SJCRH30 (cell line): ENCODE measurements around the gene GCSAM. TPM values are rescaled to one million over a fixed set of nuclear protein-coding genes. Genes with fewer than 3 reads are reported as not detected.

Experiments used
- DNase-seq, 2 experiments: peaks; one replicate each; pipeline ENCODE4 v3.0.0-alpha.2; 2015 to 2020
- H3K27ac ChIP-seq: fragments of 250-450 bp; sonication (Bioruptor Pico); 2 replicates; pipeline ENCODE4 v1.5.1; 2020; ENCODE audit warnings: mild to moderate bottlenecking, moderate library complexity
- H3K27me3 ChIP-seq: fragments of 250-450 bp; sonication (Bioruptor Pico); 2 replicates; pipeline ENCODE4 v1.5.1; 2020; ENCODE audit warnings: mild to moderate bottlenecking, moderate library complexity
- H3K36me3 ChIP-seq: fragments of 250-450 bp; sonication (Bioruptor Pico); 2 replicates; pipeline ENCODE4 v1.5.1; 2020; ENCODE audit warnings: mild to moderate bottlenecking, moderate library complexity
- H3K4me1 ChIP-seq: fragments of 250-450 bp; sonication (Bioruptor Pico); 2 replicates; pipeline ENCODE4 v1.5.1; 2020; ENCODE audit warnings: mild to moderate bottlenecking, moderate library complexity
- H3K4me3 ChIP-seq: fragments of 250-450 bp; sonication (Bioruptor Pico); 2 replicates; pipeline ENCODE4 v1.5.1; 2020; ENCODE audit warnings: mild to moderate bottlenecking, moderate library complexity
- H3K9me3 ChIP-seq: fragments of 250-450 bp; sonication (Bioruptor Pico); replicated peaks from 2 replicates; pipeline ENCODE4 v1.5.1; 2020; ENCODE audit warnings: mild to moderate bottlenecking, moderate library complexity
- total RNA-seq: library from RNA; depleted of rRNA; stranded (reverse); fragments of >200 nt; shearing (Covaris generic); gene quantifications from 2 replicates; pipeline ENCODE4 v1.2.3, GENCODE V29; 2014

Gene GCSAM
- total RNA-seq, 1 experiment from 2014 or later, result not detected

- DNase-seq, result no peak
- Histone ChIP-seq H3K4me1 (peaks cover 21% of the 10 kb centered on the region), H3K27ac (no peak overlapping the region), H3K9me3 (no peaks in the 10 kb centered on the region), H3K36me3 (no peaks in the 10 kb centered on the region), H3K27me3 (no peaks in the 10 kb centered on the region), H3K4me3 (no peak overlapping the region)
These were observed 11.2 kb downstream of the GCSAM start for GRCh38 chr3:112121577-112122547.

DNA sequence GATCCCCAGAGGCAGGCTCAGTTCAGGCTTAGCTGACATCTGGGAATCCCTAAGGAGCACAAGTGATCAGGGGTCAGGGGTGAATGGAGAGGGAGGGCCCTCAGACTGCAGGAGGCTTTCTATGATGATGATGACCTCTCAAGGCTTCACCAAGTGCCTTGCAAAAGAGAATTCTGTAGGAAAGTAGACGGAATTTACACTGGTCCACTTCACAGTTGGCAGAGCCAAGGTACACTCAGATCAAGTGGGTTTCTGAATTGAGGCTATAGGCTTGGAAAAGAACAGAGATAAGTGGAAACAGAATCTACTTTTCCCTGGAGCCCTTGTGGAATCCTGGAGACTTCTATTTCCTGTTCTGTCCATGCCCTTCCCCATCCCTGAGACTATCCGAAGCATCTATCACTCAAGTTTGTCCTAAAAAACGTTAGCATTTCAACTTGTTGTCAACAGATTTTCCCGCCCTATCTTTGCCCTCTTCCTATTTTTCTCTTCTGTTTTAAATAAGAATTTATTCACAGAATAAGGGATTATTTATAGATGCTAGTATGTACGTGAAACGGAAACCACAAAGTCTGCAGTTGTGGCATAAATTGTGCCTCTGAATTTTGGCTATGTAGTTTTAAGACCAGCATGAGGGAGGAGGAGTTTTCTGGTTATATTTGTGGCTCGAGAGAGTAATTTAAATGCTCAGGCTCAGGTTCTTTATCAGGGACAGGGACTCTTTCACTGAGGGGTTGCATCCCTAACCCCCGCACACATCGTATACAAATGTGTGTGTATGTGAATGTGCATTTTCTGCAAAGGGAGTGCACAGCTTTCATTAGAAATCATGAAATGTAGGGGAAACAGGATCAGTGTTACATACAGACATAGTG, 12.8 kb downstream of the GCSAM start:
- Histone ChIP-seq H3K27me3 (no peaks in the 10 kb centered on the region), H3K36me3 (no peaks in the 10 kb centered on the region), H3K4me3 (no peak overlapping the region), H3K27ac (no peak overlapping the region), H3K9me3 (no peaks in the 10 kb centered on the region), H3K4me1 (peaks cover 7% of the 10 kb centered on the region; the same call in 1 of the 2 replicates)
- DNase-seq, result no peak

DNA sequence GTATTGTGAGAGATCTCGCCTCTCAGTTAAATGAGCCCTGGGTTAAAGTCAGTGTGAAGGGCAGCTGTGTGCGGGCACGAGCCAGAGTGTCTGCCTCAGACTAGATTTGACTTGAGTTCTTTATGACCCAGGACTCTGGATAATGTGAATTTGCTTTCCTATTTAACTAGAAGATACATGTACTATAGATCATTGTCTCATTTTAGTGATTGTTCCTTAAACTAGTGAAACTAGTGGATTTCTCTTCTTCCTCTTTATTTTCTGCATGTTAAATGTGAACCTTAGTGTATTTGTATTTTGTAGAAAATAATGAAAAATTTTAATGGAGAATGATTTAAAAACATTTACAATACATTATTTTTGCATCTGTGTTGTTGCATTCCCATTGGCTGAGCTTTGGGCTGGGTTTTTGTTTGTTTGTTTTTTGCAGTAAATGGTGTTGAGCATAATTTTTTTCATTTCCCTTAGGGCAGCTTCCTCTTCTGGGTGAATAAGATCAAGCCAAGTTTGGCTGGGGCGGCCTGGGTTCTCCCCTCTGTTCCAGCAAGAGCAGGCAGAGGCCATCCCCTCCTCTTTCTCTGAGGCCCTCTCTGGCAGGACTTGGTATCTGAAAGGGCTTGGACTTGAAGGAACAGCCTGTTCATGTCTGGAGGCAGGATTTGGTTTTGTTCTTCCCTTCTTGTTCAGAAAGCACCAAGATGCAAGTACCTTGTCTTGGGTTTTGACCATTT, 15.0 kb downstream of the GCSAM start:
- DNase-seq, result no peak
- Histone ChIP-seq H3K27ac (no peak overlapping the region), H3K36me3 (no peaks in the 10 kb centered on the region), H3K4me1 (no peaks in the 10 kb centered on the region), H3K27me3 (no peaks in the 10 kb centered on the region), H3K9me3 (no peaks in the 10 kb centered on the region), H3K4me3 (no peak overlapping the region)

GRCh38 chr3:112117415-112117814, 15.6 kb downstream of the GCSAM start:
- no peak overlapping the region for H3K4me3 ChIP-seq
- H3K4me1 ChIP-seq, result no peaks in the 10 kb centered on the region
- H3K27me3 ChIP-seq, result no peaks in the 10 kb centered on the region
- H3K36me3 ChIP-seq, result no peaks in the 10 kb centered on the region
- no peaks in the 10 kb centered on the region for H3K9me3 ChIP-seq
- DNase-seq, result no peak
- H3K27ac ChIP-seq, result no peak overlapping the region

DNA sequence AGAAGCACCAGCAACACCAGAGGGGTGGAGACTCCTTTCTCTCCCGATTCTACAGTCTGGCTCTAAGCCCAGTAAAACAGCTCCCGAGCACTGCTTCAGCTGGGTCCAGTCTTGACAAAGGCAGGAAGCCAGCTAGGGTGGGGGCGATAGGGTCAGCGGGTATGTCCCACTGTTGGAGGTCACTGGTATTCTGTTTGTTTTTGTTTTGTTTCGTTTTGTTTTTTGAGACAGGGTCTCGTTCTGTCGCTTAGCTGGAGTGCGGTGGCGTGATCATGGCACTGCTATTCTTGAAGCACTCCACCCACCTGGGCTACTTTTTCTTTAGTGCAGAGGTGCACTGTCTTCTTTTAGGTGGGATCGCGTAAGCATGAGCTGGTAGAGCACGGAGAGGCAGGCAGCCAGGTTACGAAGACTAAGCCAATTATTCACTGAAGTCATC, 16.3 kb downstream of the GCSAM start:
- no peaks in the 10 kb centered on the region for H3K9me3 ChIP-seq
- H3K4me3 ChIP-seq, result no peak overlapping the region
- no peak for DNase-seq
- H3K27ac ChIP-seq, result no peak overlapping the region
- H3K36me3 ChIP-seq, result no peaks in the 10 kb centered on the region
- no peaks in the 10 kb centered on the region for H3K27me3 ChIP-seq
- no peaks in the 10 kb centered on the region for H3K4me1 ChIP-seq

- no peaks in the 10 kb centered on the region for H3K36me3 ChIP-seq
- no peaks in the 10 kb centered on the region for H3K9me3 ChIP-seq
- H3K4me1 ChIP-seq, result no peaks in the 10 kb centered on the region
- H3K27ac ChIP-seq, result no peak overlapping the region
- no peak for DNase-seq
- no peaks in the 10 kb centered on the region for H3K27me3 ChIP-seq
- H3K4me3 ChIP-seq, result no peak overlapping the region
These were observed 17.2 kb downstream of the GCSAM start for GRCh38 chr3:112115806-112116383.

GRCh38 chr3:112115161-112115739, 17.8 kb downstream of the GCSAM start:
- Histone ChIP-seq H3K4me1 (no peaks in the 10 kb centered on the region), H3K4me3 (no peak overlapping the region), H3K36me3 (no peaks in the 10 kb centered on the region), H3K9me3 (no peaks in the 10 kb centered on the region), H3K27me3 (no peaks in the 10 kb centered on the region), H3K27ac (no peak overlapping the region)
- no peak for DNase-seq

- Histone ChIP-seq H3K27me3 (no peaks in the 10 kb centered on the region), H3K36me3 (no peaks in the 10 kb centered on the region), H3K4me1 (no peaks in the 10 kb centered on the region), H3K27ac (no peak overlapping the region), H3K9me3 (no peaks in the 10 kb centered on the region), H3K4me3 (no peak overlapping the region)
- DNase-seq, result peak in 1 of 2 experiments; percentile 27
These were observed 18.4 kb downstream of the GCSAM start for GRCh38 chr3:112114576-112115160.

- no peak overlapping the region for H3K27ac ChIP-seq
- no peaks in the 10 kb centered on the region for H3K36me3 ChIP-seq
- no peak overlapping the region for H3K4me3 ChIP-seq
- peaks cover 4% of the 10 kb centered on the region; the same call in 1 of the 2 replicates for H3K4me1 ChIP-seq
- DNase-seq, result peak; percentile 57 to 83
- H3K27me3 ChIP-seq, result no peaks in the 10 kb centered on the region
- H3K9me3 ChIP-seq, result no peaks in the 10 kb centered on the region
These were observed 21.2 kb downstream of the GCSAM start for GRCh38 chr3:112111785-112112402.

DNA sequence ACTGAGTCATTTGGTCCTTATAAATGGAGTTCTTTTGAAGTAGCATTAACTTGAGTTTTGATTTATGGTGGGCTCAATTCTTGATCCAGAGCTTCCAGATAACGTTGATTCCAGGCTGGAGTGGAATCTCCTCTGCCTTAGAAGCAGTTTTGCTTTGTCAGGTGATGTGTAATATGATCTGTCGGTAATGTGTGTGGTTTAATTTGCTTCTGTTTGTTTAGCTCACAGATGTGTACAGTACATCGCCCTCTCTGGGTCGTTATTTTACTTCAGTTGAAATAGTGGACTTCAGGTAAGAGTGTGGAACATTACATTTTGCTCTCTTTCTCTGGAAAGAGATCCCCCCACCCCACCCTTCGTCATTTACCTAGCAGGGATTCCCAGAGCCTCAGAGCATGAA, 23.7 kb downstream of the GCSAM start:
- no peak for DNase-seq
- no peaks in the 10 kb centered on the region for H3K27me3 ChIP-seq
- H3K4me3 ChIP-seq, result no peak overlapping the region
- peaks cover 4% of the 10 kb centered on the region; the same call in 1 of the 2 replicates for H3K4me1 ChIP-seq
- H3K9me3 ChIP-seq, result no peaks in the 10 kb centered on the region
- H3K36me3 ChIP-seq, result no peaks in the 10 kb centered on the region
- H3K27ac ChIP-seq, result no peak overlapping the region

- Histone ChIP-seq H3K4me1 (peaks cover 9% of the 10 kb centered on the region; the same call in 1 of the 2 replicates), H3K9me3 (no peaks in the 10 kb centered on the region), H3K27ac (no peak overlapping the region), H3K36me3 (no peaks in the 10 kb centered on the region), H3K4me3 (no peak overlapping the region), H3K27me3 (no peaks in the 10 kb centered on the region)
- no peak for DNase-seq
These were observed 28.3 kb downstream of the GCSAM start for GRCh38 chr3:112104774-112105173.

DNA sequence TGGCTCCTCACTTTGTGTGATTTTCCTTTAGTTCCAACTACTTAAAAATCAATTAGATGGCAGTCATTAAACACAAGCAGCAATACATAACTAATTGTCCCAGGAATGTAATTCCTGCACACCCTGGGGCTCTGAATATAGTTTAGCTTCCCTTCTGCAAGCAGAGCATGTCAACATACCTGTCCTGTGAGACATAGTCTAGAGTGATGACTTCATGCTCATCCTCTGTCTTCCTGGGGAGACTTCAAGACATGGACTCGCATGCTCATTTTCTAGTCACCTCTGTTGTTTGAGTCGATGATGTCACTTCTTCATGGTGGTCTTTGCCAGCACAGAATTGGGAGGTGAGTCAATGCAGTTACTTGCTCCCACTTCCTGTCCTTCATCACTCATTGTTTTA, 31.1 kb downstream of the GCSAM start:
- no peak for DNase-seq
- H3K27ac ChIP-seq, result no peak overlapping the region

DNA sequence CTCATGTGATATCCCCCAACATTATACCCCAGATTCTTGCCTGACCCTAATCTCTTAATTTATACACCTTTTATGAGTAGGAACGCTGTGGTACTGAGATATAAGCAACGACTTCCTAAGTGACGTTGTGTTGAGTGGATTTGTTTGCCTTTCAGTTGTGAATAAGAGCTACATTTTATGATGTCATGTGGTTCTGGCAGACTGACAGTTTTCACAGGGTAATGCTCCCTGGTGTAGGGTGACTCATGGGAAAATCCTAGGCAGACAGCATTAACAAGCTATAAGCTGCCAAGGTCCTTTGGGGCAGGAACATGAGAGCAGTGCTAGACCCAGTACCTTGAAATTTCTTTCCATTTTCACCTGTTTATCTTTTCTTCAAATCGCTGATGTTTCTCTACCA, 35.7 kb downstream of the GCSAM start:
- peak; percentile 66 to 75 for DNase-seq
- Histone ChIP-seq H3K36me3 (peaks cover 6% of the 10 kb centered on the region; the same call in 1 of the 2 replicates), H3K9me3 (no peaks in the 10 kb centered on the region; the same call in 1 of the 2 replicates), H3K27ac (no peak overlapping the region), H3K27me3 (no peaks in the 10 kb centered on the region), H3K4me1 (peaks cover 19% of the 10 kb centered on the region), H3K4me3 (no peak overlapping the region)

More for the DNA sequence above, 31.1 kb downstream of the GCSAM start:
- H3K4me3 ChIP-seq, result no peak overlapping the region
- H3K4me1 ChIP-seq, result peaks cover 12% of the 10 kb centered on the region
- no peaks in the 10 kb centered on the region; the same call in 1 of the 2 replicates for H3K9me3 ChIP-seq
- H3K36me3 ChIP-seq, result no peaks in the 10 kb centered on the region
- no peaks in the 10 kb centered on the region for H3K27me3 ChIP-seq
